Myocyte (in vitro differentiated cells): ENCODE data around the gene S100A13. TPM values are rescaled to one million over a fixed set of nuclear protein-coding genes. Genes with fewer than 3 reads are reported as not detected.
"Not testable (repeated sequence)": the region's sequence is repeated elsewhere in the genome, so short reads cannot be mapped to it uniquely, and the experiment has no call there.

Experiments used
- DNase-seq: peaks from one replicate; pipeline ENCODE4 v3.0.0-alpha.2; 2012; ENCODE audit warnings: low read depth
- polyA plus RNA-seq: library from polyadenylated mRNA; unstranded; fragments of >200 nt; gene quantifications from one replicate; pipeline ENCODE4 v1.2.1, GENCODE V29; 2012; ENCODE audit warnings: missing spikeins
- total RNA-seq: library from RNA; depleted of rRNA; stranded (reverse); fragments of >200 nt; gene quantifications from 2 replicates; pipeline ENCODE4 v1.2.3, GENCODE V29; 2014

The S100A13 gene
- 237 and 291 TPM in 2 replicates for total RNA-seq
- 643 TPM for polyA plus RNA-seq

DNA sequence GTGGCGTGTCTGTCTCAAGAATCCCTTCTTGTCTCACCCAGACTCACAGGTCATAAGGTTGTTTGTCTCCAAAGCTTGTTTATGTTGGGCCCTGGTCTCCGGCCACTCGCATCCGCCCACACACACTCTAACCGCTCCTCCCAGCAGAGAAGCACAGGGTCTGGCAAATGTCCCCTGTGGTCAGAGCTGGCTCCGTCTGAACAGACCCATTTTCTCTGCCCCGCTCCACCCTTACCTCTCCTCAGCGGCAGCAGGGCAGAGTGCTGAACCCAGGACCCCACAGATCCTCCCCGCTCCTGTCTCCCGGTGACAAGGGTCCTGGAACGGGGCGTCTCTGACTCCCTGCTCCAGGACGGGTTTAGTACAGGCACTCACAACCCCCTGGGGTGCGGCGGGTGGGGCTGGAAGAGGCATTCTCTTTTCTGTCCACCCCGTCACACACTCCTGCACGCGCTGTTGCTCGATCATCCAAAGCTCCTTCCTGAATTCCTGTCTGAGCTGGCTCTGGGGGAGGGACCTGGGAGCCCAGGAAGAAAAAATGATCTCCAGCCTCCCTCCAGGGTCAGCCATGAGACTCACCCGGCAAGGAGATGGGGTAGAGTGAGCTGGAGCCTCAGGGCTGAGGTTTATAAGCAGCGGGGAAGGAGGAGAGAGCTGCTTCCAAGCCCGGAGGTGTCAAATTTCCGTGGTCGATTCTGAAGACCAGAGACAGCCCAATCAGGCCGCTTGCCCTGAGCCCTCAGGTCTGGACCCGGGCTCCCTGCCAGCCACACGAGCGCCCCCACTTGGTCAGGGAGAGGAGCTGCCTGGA is at the start of gene S100A13:
Gene S100A13 (minus strand): TSS at position 602 of the 811 bp plus-strand sequence. CDS start 1,033 bp downstream, outside the sequence.
- DNase-seq = peak; percentile 97

DNA sequence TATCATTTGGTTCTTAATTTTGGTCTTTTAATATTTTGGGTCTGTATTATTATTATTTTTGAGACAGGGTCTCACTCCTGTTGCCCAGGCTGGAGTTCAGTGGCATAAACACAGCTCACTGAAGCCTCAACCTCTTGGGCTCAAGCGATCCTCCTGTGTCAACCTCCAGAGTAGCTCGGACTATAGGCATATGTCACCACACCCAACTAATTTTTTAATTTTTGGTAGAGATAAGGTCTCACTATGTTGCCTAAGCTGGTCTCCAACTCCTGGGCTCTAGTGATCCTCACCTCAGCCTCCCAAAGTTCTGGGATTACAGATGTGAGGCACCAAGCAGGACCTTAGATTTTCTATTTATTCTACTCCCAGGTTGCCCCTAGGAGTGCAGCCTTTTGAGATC is 46.2 kb upstream of the S100A13 start:
- no peak for DNase-seq

DNA sequence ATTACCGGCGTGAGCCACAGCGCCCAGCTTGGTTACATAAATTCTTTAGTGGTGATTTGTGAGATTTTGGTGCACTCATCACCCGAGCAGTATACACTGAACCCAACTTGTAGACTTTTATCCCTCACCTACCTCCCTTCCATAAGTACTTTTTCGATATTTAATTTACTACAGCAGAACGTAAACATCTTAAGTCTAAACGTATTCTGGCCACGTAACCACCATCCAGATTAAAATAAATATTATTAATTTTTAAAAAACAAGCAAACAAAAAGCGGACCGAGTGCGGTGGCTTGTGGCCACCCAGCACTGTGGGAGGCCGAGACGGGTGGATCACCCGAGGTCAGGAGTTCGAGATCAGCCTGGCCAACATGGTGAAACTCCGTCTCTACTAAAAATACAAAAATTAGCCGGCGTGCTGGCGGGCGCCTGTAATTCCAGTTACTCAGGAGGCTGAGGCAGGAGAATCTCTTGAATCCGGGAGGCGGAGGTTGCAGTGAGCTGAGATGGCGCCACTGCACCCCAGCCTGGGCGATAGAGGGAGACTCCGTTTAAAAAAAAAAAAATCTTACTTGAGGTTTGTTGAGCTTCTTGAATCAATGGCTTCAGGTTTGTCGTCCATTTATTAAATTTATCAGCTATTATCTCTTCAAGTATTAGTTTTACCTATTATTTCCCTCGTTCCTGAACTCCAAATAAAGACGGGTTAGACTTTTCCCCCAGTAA is 44.5 kb upstream of the S100A13 start:
- peak; percentile 71 for DNase-seq

DNA sequence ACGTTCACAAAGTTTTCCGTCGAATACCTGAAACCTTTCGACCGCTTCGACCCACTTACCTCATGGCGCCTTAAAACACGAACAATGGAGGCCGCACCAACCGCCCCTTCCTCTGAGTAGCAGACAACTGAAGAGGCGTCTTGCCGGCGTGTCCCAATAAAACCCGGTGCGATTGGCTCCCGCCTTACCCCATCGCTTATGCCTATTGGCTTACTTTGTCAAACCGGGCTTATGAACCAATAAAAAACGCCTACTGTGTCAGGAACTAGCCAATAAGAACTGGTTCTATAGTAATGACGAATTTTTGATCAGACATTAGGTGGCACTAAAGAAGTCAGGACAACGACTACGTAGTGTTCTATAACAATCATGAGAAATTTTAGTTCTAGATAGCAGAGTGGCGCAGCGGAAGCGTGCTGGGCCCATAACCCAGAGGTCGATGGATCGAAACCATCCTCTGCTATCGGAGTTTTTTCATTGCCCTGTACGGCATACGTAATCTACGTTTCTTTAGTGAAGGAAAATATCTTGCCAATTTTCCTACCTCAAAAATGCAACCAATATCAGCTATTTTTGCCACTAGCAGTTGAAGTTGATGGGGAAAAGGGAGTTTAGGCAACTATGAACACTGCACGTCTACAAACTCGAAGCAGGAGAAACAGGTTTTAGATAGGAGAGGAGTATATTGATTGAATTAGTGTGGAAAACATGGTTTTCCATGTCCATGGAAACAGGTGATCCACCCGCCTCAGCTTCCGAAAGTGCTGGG is 43.7 kb upstream of the S100A13 start, which contains the start of gene ILF2:
Gene ILF2 (minus strand): TSS at position 135 of the 769 bp plus-strand sequence. CDS start 71 bp downstream, at position 64.
- peak; percentile 99 for DNase-seq

DNA sequence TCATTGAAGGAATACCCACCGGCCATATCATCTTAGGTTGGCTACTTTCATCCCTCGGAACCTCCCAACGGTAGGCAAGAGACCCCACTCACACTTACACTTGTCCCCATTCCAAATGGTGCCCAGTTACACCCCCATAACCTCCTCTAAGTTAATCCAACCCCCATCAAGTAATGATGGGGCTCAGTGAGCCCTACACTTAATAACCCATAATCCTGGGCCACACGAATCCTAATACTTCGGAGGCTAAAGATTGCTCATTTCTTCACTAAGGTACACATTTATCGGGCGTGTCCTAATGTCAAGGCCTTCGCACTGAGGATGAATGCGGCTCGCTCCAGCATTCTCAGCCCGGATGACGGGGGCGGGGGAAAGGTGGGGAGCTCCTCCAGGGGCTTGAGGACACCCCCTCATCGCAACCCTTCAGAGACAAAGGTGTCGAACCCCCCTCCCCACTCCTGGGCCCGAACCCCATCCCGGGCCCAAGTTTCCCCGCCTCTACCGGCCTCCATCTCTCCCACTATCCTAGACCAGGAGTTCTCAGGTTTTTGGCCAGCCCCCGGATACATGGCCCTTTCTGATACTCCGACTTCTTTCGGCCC is 43.1 kb upstream of the S100A13 start:
- DNase-seq = no peak

DNA sequence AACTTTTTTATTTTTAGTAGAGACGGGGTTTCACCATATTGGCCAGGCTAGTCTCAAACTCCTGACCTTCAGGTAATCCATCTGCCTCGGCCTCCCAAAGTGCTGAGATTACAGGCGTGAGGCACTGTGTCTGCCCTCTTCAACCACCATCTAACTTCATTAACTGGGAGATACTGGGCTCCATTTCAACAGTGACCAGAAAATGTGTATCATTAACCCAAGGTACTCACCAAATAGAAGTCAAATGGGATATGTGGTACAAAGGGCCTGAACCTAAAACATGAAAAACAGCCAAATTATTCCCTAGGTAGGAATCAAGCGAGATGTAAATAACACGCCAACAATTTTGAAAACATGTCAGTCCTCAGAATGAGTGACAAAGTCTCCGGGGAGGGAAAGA is 42.3 kb upstream of the S100A13 start:
- DNase-seq = no peak

DNA sequence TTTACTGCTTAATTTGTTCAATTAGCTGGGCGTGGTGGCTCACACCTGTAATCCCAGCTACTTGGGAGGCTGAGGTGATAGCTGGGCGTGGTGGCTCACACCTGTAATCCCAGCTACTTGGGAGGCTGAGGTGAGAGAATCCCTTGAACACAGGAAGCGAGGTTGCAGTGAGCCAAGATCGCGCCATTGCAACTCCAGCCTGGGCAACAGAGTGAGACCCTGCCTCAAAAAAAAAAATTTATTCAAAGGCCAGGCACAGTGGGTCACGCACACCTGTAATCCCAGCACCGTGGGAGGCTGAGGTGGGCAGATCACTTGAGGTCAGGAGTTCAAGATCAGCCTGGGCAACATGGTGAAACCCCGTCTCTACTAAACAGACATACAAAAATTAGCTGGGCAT is 41.4 kb upstream of the S100A13 start:
- DNase-seq = not testable (repeated sequence)

DNA sequence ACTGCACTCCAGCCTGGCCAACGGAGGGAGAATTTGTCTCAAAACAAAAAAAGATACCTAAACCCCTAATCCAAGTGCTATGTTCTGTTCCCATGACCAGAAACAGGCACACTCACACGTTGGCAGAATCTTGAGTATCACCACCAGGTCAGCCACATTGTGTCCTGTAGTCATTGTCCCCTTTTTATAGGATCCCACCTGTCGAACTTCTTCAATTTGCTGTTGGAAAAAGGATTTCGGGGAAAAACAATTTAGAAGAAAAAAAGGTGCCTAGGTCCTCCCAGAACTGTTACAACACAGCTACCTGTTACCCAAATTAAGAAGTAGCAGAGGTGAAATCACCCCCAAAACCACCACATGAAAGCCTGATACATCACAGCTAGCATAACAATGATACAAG is 40.1 kb upstream of the S100A13 start:
- no peak for DNase-seq

DNA sequence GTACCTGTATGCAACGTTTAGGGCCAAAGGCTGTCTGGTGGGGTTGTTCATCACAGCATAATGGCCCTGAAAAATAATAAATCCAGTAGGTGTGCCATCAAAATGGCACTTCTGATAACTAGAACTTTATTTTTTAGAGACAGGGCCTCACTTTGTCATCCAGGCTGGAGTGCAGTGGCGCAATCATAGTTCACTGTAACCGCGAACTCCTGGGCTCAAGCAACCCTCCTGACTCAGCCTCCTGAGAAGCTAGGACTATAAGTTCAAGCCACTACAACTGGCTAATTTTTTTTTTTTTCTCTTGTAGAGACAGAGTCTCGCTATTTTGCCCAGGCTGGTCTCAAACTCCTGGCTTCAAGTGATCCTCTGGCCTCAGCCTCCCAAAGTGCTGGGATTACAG is 35.9 kb upstream of the S100A13 start:
- DNase-seq = no peak

DNA sequence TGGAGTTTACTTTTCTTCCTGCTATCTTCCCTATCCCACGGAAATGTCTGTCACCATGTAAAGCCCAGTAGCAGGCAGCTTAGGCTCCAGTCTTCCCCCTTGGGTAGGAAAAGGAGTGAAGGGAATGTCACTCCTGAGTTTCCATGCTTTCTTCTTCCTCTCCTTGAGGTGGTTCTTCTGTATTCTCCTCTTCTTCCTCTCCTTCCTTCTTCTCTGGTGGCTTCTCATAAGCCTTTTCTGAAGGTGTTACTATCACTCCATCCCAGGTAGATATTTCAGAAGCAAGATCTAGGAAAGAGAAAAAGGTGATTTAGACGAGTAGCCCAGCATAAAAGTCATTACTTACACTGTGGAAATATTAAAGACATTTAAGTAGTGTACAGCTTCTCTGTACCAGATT is 35.0 kb upstream of the S100A13 start:
- DNase-seq = no peak

DNA sequence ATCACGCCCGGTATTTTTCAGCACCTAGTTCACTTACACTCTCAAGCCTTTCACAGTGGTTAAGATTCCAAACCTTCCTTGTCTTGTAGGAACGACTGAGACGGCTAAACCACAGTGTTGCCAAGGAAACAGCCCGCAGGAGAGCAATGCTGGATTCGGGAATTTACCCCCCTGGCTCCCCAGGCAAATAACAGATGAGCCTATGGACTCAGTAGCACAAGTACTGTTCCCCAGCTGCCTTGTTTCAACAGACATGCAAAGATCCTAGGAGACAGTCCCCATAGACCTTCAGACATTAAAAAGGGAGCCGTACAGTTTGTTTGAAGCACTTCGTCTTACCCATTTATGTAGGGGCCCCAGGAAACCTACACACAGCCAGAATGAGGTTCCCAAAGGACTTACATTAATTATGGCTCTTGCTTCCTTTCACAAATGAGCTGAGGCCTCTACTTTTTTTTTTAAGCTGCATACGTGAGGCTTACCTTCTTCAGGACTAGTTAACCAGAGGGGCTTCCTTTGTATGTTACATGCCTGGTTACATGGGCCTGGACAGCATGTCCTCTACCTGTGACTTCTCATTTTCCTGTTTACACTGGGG is 33.9 kb upstream of the S100A13 start:
- no peak for DNase-seq

DNA sequence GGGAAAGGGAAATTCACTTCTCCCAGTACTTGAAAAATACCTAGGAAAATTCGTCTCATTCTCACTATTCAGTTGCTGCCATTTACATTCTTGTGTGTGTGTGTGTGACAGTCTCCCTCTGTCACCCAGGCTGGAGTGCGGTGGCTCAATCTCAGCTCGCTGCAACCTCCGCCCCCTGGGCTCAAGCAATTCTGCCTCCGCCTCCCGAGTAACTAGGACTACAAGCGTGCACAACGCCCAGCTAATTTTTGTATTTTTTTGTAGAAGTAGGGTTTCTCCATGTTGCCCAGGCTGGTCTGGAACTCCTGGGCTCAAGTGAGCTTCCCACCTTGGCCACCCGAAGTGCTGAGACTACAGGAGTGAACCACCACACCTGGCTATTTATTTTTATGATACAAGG is 32.4 kb upstream of the S100A13 start:
- no peak for DNase-seq

DNA sequence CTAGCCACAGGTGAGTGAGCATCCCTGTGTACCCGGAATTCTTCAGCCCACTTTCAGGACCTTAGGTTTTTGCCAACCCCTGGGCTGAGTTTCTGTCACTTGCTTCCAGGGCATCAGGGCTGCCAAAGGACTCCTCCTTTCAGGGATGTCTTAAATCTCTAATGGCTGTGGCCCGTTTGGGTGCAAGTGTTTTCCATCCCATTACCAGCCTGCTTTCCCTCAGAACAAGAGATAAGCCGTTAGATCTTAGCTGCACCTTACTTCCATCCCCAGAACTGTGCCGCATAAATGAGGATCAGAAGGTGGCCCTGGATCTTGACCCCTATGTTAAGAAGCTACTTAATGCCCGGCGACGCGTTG is 31.9 kb upstream of the S100A13 start:
- DNase-seq = no peak

DNA sequence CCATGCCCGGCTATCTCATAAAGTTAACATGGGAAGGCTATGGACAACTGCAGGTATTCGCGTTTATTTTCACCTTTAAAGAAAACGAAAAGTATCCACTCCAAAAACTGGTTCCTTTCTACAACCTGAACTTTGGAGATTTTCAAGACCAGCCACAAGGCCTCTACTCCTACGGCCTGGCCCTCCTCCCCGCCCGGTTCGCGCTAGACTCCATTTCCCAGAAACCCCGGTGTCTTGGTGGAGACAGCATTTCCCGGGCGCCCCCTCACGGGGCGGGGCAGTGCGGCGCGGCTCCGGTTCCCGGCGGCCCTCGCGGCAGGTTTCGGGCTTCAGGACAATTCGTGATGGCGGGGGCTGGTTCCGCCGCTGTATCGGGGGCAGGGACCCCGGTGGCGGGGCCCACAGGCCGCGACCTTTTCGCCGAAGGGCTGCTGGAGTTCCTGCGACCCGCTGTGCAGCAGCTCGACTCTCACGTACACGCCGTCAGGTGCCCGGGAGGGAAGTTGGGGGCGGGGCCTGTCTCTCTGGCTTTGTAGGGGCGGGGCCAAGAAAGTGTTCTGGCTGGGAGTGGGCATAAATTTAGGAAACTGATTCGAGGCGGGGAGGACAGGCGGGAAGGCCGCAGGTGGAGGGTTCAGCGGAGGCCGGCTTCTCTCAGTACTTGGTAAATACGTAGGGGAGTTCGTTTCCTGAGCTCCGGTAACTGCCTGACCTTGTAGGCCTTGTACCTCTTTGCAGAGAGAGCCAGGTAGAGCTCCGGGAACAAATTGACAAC is 31.3 kb upstream of the S100A13 start, which contains the start of gene SNAPIN:
Gene SNAPIN (plus strand): TSS at position 304 of the 775 bp plus-strand sequence. CDS start 41 bp downstream, at position 345.
- peak; percentile 93 for DNase-seq

DNA sequence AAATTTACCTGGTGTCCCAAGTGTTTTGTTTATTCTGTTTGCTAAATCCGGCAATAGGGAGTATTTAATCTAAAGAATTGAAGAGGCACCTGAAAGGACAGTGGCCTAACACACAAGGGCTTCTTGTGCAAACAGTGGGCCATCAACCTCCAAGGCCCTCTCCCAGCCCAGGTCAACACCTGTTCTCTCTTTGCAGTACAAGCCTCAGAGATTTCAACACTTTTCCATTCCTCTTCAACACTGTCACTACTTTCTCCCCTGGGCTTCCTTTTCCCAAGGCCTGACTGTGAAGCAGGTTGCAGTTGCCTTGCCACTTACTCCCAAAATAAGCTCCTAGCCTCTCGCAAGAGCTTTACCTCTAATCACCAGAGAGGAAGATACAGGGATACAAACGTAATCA is 28.0 kb upstream of the S100A13 start:
- no peak for DNase-seq

DNA sequence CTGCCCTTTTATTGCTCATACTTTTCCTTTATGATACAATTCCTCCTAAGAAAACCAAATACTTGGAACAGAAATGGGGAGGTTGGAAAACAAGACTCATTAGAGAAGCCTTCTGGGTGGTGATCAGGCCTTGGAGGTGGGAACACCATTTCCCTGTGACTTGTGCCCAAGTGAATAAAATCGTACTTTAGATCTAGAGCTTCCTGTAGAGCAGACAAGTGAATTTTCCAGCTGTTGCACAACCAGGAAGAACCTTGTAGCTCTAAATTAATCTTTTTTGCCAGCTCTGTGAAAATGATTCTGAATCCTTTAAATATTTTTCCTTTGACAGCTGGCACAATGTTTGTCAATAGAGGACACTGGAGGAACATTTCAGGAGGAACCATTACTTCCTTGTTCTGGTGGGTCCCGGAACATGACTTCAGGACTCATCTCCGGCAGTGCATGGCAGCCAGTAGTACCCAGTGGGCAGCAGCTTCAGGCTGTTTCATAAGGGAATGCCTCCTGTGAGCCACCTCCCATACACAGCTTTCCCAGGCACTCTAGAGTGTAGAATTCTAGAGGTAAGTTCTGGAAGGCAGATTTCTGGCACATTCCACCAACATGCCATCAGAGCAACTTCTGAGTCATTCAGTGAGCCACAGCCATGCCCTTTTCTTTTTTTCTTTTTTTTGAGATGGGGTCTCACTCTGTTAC is 25.6 kb upstream of the S100A13 start:
- DNase-seq = no peak

DNA sequence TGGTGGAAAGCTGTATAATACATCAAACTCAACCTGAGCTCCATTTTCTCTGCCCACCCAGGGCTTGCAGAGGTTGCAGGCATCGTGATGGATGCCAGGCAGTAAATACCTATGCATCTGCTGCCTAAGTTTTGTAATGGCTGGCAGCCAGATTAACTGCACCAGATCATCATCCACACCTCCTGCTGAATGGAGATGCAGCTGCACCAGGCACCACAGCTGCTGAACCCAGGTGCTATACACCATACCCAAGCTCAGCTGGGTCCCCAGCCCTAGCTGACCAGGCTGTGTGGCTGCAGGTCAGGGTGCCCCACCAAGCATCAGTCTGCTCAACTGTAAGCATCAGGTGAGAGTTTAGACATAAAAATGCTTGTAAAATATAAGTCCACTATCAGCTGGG is 24.5 kb upstream of the S100A13 start:
- no peak for DNase-seq

DNA sequence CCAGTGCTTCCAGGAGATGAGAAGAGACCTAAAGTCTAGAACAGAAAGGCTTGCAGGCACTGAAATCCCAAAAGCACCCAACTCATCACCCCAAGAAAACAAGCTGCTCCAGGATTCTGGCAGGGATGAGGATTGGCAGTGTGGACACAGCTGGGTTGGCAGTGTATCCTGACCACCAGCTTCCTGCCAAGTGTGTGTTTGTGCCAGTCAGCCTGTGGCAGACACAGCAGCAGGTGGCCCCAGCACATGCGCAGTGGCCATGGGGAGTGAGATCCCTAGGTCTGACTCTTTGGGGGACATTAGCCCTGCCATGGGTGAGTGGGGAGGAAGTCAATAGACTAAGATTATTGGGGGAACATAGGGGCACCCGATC is 22.5 kb upstream of the S100A13 start:
- peak; percentile 95 for DNase-seq

DNA sequence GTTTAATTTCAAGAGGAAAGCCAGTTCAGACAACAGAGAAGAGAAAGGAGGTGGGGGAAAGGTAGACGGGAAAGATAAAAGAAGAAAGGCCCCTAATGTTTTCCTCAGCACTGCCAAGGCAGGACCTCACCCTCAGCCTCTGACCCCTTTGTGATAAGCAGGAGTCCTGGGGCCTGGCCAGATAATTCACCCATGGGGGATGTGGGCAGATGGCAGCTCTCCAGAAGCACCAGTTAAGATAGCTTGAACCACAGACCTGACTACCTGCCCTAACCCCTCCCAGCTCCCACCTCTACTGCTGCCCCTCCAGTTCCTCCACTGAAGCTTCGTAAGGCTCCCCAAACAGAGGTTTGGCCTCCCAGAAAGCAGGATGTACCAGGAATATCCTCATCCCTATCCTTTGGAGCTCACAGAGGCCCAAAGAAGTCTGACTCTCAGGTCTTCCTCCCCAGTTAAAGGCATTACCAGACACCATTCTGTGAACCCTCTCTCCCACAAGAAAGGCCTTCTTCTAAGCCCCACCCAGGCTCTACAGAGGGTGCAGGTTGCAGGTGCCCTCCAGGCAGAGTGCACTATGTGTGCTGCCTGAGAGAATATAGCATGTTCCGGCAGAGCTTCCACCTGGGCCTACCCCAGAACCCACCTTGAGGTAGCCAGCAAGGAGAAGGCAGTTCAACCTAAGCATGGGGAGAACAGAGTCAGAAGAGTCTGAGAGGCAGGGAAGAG is 22.0 kb upstream of the S100A13 start:
- DNase-seq = no peak
